Measurements from ENCODE around the gene DAB2.

The DAB2 gene

DNA sequence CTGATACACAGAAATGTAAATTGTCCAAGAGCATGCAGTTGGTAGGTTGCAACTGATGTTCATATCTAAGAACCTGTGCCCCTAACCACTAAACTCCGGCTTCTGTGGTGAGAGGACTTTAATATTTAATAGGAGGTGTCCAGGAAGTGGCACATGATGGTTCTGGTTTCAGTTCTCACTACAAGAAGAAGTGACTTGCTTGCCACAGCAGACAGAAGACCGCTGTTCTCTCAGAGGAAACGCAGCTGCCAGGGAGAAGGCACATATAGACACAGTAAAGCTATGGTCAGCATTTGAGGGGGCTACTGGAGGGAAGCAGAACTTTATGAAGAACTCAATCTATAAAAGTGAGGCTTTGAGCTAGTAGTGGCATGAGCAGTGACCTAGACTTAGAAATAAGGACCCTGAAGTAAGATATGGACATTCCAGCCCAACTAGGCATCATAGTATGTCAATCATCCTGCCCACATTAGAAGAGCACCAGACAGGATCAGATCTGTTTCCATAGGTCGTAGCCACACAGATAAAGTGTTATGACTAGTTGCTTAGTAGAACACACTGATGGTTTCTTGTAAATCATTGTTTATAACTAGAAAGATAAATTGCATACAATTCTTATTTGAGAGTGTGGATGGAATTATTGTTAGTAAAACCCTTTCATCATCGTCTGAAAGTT, 36.4 kb upstream of the DAB2 start:
- H3K4me3 ChIP-seq (ENCODE audit: low read depth, low read length): no peak overlapping the region
- DNase-seq (ENCODE audit: low read depth): peak; percentile 16
- TF ChIP-seq CTCF (IDR thresholded peaks at IDR 0.05; ENCODE audit: low read depth, low read length): no peak
- TF ChIP-seq POLR2A (IDR thresholded peaks at IDR 0.05; ENCODE audit: extremely low read depth, insufficient read length): no peak
- no peak for TF ChIP-seq MAX (IDR thresholded peaks at IDR 0.05; ENCODE audit: low read depth, low read length)
- TF ChIP-seq MYC (IDR thresholded peaks at IDR 0.05; ENCODE audit: low read depth, low read length): no peak

- TF ChIP-seq MAX (IDR thresholded peaks at IDR 0.05; ENCODE audit: low read depth, low read length): no peak
- no peak for TF ChIP-seq MYC (IDR thresholded peaks at IDR 0.05; ENCODE audit: low read depth, low read length)
- TF ChIP-seq POLR2A (IDR thresholded peaks at IDR 0.05; ENCODE audit: extremely low read depth, insufficient read length): no peak
- TF ChIP-seq CTCF (IDR thresholded peaks at IDR 0.05; ENCODE audit: low read depth, low read length): no peak
Measured at GRCh38 chr5:39459907-39460306, 35.1 kb upstream of the DAB2 start.

GRCh38 chr5:39459071-39459470, 34.3 kb upstream of the DAB2 start:
- no peak overlapping the region for H3K4me3 ChIP-seq (ENCODE audit: low read depth, low read length)
- no peak for DNase-seq (ENCODE audit: low read depth)
- TF ChIP-seq MYC (IDR thresholded peaks at IDR 0.05; ENCODE audit: low read depth, low read length) (no peak), MAX (IDR thresholded peaks at IDR 0.05; ENCODE audit: low read depth, low read length) (no peak), POLR2A (IDR thresholded peaks at IDR 0.05; ENCODE audit: extremely low read depth, insufficient read length) (no peak), CTCF (IDR thresholded peaks at IDR 0.05; ENCODE audit: low read depth, low read length) (no peak)

More at GRCh38 chr5:39459907-39460306, 35.1 kb upstream of the DAB2 start:
- no peak overlapping the region for H3K4me3 ChIP-seq (ENCODE audit: low read depth, low read length)
- DNase-seq (ENCODE audit: low read depth): no peak

- no peak for DNase-seq (ENCODE audit: low read depth)
- TF ChIP-seq MYC (IDR thresholded peaks at IDR 0.05; ENCODE audit: low read depth, low read length) (no peak), POLR2A (IDR thresholded peaks at IDR 0.05; ENCODE audit: extremely low read depth, insufficient read length) (no peak), CTCF (IDR thresholded peaks at IDR 0.05; ENCODE audit: low read depth, low read length) (no peak), MAX (IDR thresholded peaks at IDR 0.05; ENCODE audit: low read depth, low read length) (no peak)
- no peak overlapping the region for H3K4me3 ChIP-seq (ENCODE audit: low read depth, low read length)
Measured at GRCh38 chr5:39455645-39456044, 30.9 kb upstream of the DAB2 start.

- TF ChIP-seq MAX (IDR thresholded peaks at IDR 0.05; ENCODE audit: low read depth, low read length): no peak
- TF ChIP-seq MYC (IDR thresholded peaks at IDR 0.05; ENCODE audit: low read depth, low read length): no peak
- no peak for TF ChIP-seq CTCF (IDR thresholded peaks at IDR 0.05; ENCODE audit: low read depth, low read length)
- no peak overlapping the region for H3K4me3 ChIP-seq (ENCODE audit: low read depth, low read length)
- DNase-seq (ENCODE audit: low read depth): no peak
Measured at GRCh38 chr5:39453606-39454005, 28.8 kb upstream of the DAB2 start.

All from NB4 (cell line).